ENCODE data around the gene PPFIA4. TPM values are rescaled to one million over a fixed set of nuclear protein-coding genes. Genes with fewer than 3 reads are reported as not detected.

The PPFIA4 gene
- total RNA-seq, 1 donor from 2014 or later, result 74.7 TPM

DNA sequence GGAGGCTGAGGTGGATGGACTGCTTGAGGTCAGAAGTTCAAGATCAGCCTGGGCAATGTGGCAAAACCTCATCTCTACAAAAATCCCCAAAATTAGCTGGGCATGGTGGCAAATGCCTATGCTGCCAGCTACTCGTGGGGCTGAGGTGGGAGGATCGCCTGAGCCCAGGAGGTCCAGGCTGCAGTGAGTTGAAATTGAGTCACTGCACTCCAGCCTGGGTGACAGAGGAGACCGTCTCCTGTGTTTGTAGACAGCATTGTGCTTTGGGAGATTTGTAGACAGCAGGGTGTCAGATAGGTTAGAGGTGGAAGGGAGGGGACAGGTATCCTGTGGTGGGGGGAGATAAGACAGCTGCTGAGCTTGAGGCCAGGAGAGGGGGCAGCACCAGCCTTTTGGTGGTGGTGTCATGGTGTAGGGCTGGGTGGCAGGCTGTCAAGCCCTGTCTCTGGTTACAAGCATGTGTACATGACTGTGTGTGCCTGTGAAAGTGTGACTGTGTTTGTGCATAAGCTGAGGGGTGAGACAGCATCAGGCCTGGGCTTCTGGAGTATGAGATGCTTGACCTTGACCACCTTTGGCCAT is 15.2 kb downstream of the PPFIA4 start:
- peaks cover 20% of the 10 kb centered on the region for H3K4me1 Mint-ChIP-seq (ENCODE audit: low read depth, unreplicated experiment)
- H3K36me3 Mint-ChIP-seq (ENCODE audit: unreplicated experiment), result no peaks in the 10 kb centered on the region
- TF ChIP-seq CTCF (IDR thresholded peaks at IDR 0.05; ENCODE audit: partially characterized antibody, unreplicated experiment), result no peak
- peaks cover 6% of the 10 kb centered on the region for H3K9me3 Mint-ChIP-seq (ENCODE audit: unreplicated experiment)
- H3K27me3 Mint-ChIP-seq (ENCODE audit: unreplicated experiment), result peaks cover 9% of the 10 kb centered on the region
- DNase-seq, result no peak
- H3K27ac Mint-ChIP-seq (ENCODE audit: unreplicated experiment), result no peak overlapping the region
- H3K4me3 Mint-ChIP-seq (ENCODE audit: unreplicated experiment), result no peak overlapping the region

DNA sequence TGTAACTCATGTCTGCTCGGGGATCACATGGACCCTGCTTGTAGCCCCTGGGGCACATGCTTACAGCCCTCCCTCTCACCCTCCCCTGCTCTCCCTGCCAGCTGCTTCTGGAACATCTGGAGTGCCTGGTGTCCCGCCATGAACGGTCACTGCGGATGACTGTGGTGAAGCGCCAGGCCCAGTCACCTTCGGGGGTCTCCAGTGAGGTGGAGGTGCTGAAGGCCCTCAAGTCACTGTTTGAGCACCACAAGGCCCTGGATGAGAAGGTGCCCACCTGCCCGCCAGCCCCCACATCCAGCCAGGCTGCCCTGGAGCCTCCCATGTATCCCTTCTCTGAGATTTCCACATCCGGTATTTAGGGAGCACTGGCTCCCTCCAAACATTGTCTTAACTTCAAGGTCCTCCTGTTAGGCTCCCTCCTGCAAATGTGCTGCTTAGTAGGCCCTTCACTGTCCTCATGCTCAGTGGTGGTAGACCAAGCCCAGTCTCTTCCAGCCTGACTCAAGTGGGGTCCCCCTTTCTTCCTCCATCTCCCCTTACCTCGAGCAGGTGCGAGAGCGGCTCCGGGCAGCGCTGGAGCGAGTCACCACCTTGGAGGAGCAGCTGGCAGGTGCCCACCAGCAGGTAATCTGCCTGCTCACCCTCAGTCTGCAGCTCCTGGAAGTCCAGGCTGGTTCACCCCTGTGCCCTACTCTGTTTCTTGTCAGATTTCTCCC is 17.7 kb downstream of the PPFIA4 start:
- no peak for DNase-seq
- TF ChIP-seq CTCF (IDR thresholded peaks at IDR 0.05; ENCODE audit: partially characterized antibody, unreplicated experiment), result no peak
- Mint-ChIP-seq H3K4me1 (ENCODE audit: low read depth, unreplicated experiment) (peaks cover 11% of the 10 kb centered on the region), H3K9me3 (ENCODE audit: unreplicated experiment) (peaks cover 11% of the 10 kb centered on the region), H3K27ac (ENCODE audit: unreplicated experiment) (no peak overlapping the region), H3K36me3 (ENCODE audit: unreplicated experiment) (peaks cover 6% of the 10 kb centered on the region), H3K4me3 (ENCODE audit: unreplicated experiment) (no peak overlapping the region), H3K27me3 (ENCODE audit: unreplicated experiment) (peaks cover 9% of the 10 kb centered on the region)

DNA sequence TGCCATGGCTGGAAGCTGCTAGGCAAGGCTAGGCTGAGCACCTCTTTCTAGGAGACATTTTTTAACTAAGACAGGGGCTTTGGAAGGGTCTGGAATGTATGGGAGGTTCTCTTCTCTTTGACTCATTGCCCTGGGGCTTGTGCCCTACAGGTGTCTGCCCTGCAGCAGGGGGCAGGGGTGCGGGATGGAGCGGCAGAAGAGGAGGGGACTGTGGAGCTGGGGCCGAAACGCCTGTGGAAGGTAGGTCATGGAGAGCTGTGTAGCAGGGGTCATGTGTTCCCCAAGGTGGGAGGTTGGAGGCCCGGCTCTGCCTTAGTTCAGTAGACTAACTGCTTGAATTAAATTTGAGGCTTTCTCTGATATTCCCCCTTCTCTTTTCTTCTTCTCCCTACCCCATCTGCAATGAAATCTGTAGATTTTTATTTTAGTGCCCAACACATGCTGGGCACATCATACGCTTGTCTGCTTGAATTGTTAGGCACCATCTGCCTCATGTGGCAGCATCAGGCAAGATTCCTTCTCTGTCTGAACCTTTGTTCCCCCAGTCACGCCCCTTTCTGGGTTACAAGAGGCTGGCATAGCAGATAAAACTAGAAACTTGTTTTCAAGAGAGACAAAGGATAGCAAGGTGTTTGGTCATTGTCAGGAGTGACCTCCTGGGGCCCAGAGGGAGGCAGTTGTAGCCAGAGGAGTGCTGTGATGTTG is 18.4 kb downstream of the PPFIA4 start:
- Mint-ChIP-seq H3K4me3 (ENCODE audit: unreplicated experiment) (no peak overlapping the region), H3K27me3 (ENCODE audit: unreplicated experiment) (peaks cover 9% of the 10 kb centered on the region), H3K4me1 (ENCODE audit: low read depth, unreplicated experiment) (peaks cover 6% of the 10 kb centered on the region), H3K9me3 (ENCODE audit: unreplicated experiment) (peaks cover 7% of the 10 kb centered on the region), H3K36me3 (ENCODE audit: unreplicated experiment) (peaks cover 6% of the 10 kb centered on the region), H3K27ac (ENCODE audit: unreplicated experiment) (no peak overlapping the region)
- TF ChIP-seq CTCF (IDR thresholded peaks at IDR 0.05; ENCODE audit: partially characterized antibody, unreplicated experiment), result no peak
- no peak for DNase-seq

DNA sequence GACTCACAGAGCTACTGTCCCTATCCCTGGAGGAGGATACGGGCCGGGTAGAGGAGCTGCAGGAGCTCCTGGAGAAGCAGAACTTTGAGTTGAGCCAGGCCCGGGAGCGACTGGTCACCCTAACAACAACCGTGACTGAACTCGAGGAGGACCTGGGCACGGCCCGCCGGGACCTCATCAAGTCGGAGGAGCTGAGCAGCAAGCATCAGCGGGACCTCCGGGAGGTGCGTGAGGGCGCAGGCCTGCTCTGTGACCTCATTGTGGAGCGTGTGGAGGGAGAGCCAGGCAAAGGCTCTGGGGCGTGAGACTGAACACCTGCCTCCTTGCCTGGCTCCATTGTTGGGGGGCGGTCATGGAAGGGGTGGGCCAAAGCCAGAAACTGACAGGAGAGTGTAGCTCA is 19.0 kb downstream of the PPFIA4 start:
- Mint-ChIP-seq H3K27me3 (ENCODE audit: unreplicated experiment) (peaks cover 9% of the 10 kb centered on the region), H3K4me1 (ENCODE audit: low read depth, unreplicated experiment) (peaks cover 6% of the 10 kb centered on the region), H3K36me3 (ENCODE audit: unreplicated experiment) (peaks cover 6% of the 10 kb centered on the region), H3K27ac (ENCODE audit: unreplicated experiment) (no peak overlapping the region), H3K9me3 (ENCODE audit: unreplicated experiment) (peaks cover 7% of the 10 kb centered on the region), H3K4me3 (ENCODE audit: unreplicated experiment) (no peak overlapping the region)
- TF ChIP-seq CTCF (IDR thresholded peaks at IDR 0.05; ENCODE audit: partially characterized antibody, unreplicated experiment), result no peak
- DNase-seq, result no peak

Measured in glutamatergic neuron (in vitro differentiated cells).